Measurements from ENCODE around the gene EDN2.

Gene EDN2

DNA sequence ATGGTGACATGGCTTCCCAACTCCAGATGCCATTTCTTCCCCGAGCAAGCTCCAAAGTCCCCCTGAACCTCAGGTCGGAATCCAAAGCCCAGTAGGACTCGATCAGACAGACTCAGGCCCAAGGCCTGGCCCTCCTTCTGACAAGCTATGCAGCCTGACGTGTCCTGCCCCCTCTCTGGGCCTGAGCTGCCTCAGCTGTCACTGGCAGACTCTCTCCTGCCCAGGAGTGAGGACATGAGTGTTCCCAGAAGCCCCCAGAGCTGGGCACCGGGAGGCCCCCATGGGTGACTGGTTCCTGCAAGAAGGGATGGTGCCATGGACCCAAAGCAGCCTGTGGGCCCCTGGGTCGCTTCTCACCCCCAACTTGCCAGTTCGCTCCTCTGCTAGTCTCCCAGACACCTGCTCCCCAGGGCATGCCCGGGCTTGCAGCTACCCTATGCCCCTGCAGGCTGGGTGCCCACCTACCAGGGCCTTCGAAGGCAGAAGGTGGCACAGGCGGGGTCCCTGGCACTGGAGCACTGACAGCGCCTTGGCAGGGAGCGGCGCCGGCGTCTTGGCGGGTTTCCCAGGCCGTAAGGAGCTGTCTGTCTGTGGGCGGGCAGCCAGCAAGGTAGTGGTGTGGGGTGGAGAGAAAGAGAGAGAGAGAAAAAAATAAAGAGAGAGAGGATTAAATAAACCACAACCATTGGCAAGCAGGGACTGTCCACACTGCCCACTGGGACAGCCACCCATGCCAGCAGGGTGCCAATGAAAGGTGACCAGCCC lies 2.3 kb downstream of the EDN2 start:
- no peak for DNase-seq

DNA sequence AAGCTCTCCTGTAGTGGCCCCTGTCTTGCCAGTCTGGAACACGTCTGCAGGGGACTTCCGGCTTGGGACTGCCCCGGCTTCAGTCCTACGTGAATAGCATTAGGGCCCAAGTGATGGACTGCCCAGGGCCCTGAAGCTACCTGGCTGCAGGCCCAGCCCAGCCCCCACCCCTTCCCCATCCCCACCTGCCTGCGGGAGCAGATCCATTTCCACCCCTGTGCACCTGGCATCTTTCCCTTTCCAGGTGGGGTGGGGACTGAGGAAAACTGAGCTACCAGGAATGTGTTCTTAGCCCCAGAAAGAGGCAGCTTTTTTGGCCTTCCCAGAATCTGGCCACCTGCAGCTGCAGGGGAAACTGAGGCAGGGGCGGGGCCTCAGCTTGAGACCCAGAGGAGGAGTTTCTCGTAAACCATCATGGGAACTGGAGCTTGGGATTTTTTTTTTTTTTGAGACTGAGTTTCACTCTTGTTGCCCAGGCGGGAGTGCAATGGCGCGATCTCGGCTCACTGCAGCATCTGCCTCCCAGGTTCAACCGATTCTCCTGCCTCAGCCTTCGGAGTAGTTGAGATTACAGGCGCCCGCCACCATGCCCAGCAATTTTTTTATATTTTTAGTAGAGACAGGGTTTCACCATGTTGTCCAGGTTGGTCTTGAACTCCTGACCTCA lies 3.2 kb downstream of the EDN2 start:
- no peak for DNase-seq

DNA sequence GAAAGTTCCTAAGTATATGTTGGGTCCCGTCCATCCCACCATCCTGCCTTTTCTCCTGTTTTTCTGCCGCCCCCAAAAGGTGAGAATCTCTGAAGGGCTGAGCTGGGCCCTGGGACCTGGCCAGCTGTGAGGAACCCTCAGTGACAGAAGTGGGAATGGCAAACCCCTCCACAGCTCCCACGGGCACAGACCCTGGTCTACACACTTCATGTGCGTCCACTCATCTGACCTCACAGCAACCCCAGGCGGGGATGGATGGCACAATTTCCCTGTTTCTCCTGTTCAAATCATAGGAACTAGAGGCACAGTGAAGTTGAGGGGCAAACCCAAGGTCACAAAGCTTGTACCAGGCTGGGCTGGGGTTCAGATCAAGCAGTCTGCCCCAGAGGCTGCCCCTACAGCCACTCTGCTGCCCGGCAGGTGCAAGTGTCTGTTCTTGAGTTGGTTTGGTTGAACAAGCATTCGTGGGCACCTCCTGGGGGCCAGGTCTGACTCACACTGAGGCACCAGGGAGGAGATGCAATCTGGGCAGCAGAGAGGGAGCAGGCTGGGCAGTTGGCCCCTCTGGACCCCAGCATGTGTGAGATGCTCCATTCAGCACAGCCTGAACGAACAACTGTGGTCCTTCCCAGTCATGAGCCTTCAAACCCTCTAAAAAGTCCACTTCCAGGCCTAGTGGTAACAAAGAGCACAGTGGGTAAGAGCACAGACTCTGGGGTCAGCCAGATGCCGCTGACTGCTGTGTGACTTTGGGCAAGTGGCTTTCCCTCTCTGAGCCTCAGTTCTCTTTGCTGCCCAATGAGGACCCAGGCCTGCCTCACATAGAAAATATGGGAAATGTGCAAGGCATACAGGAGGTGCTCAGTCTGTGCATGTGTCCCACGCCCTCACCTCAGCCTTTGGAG lies 4.0 kb downstream of the EDN2 start:
- no peak for DNase-seq

- DNase-seq, result no peak
These were observed 4.7 kb downstream of the EDN2 start for GRCh38 chr1:41479808-41480160.

GRCh38 chr1:41479000-41479807 lies 5.3 kb downstream of the EDN2 start:
- no peak for DNase-seq

GRCh38 chr1:41478118-41478748 lies 6.2 kb downstream of the EDN2 start:
- no peak for DNase-seq

DNA sequence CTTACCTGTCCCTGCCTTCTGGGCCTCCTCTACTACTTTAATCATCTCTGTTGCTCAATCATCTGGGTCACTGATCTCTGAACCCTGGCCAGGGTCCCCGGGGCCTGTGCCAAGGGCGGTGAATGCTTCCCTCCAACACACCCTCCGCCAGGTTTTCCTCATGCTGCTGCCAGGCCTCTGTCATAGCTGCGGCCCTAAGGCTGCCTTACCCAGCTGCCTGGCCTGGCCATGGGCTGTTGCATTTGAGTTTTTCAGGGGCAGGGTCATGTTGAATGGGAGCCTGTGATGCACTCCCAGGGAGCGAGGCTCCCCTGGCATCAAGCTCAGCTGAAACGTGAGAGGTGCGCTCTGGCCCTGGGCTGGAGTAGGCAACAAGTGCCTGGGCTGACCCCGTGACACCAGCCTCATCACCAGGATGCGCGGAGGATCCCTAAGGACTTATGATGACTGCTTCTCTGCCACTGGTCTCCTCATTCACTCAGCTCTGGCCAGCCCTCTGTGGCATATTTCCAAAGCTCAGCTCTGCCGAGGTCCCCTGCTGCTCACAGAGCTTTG lies 7.6 kb downstream of the EDN2 start:
- DNase-seq, result no peak

- peak; percentile 50 for DNase-seq
These were observed 8.5 kb downstream of the EDN2 start for GRCh38 chr1:41475859-41476567.

- DNase-seq, result no peak
These were observed 9.1 kb downstream of the EDN2 start for GRCh38 chr1:41475346-41475745.

- DNase-seq, result no peak
These were observed 9.8 kb downstream of the EDN2 start for GRCh38 chr1:41474490-41475271.

GRCh38 chr1:41473738-41474362 lies 10.6 kb downstream of the EDN2 start:
- DNase-seq, result no peak

DNA sequence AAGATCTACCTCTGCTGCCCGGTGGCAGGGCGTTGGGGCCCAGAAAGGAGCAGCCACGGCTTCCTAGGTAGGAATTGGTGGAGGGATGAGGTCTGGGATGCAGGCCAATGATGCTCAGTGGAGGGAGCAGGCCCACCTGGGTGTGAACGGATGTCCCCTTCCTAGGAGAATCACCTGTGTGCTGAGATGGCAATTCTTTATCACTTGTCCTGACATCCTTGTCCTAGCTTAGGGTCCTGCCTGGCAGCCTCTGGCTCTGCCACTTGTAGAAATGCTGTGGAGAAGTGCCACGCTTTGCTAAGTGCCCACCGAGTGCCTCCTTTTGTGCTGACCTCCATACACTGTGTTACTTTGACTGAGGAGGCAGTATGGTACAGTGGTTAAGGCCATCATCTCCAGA lies 12.8 kb downstream of the EDN2 start:
- no peak for DNase-seq

GRCh38 chr1:41469706-41470105 lies 14.8 kb downstream of the EDN2 start:
- no peak for DNase-seq

- no peak for DNase-seq
These were observed 16.2 kb downstream of the EDN2 start for GRCh38 chr1:41468122-41468762.

DNA sequence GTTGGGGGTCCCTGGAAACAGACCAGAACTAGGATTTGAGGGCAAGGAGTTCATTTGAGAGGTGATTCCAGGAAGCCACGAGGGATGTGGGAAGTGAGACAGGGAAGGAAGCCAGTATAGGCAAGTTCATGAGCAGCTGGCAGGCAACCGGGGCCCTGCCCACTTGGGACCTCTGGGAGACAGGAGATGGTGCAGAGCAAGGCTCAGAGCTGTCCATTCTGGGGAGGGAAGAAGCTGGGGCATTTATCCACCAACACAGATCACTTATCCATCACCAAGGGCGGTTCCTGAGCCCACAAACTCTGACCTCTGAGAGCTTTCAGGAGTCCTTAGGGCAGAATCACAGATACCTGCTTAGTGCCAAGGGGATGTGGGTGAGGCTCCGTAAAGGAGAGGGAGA lies 16.8 kb downstream of the EDN2 start:
- no peak for DNase-seq

DNA sequence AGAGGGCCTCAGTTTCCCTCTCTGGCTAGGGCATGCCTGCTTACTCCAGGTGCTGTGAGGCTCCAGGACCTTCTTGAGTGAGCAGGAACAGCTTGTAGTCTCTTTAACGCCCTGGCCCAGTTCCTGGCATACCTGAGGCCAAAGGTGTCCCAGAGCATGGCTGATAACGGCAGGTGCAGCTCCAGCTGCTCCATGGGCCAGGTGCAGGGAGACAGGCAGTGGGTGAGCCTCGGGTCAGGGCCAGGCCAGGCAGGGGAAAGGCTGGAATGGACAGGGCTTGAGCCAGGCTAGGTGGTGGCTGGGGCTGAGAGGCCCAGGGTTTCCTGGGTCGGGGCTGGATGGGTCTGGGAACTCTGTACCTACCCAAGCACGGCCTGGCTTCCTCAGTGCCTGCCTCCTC lies 18.3 kb downstream of the EDN2 start:
- no peak for DNase-seq

GRCh38 chr1:41465741-41466140 lies 18.7 kb downstream of the EDN2 start:
- no peak for DNase-seq

GRCh38 chr1:41464885-41465284 lies 19.6 kb downstream of the EDN2 start:
- no peak for DNase-seq

DNA sequence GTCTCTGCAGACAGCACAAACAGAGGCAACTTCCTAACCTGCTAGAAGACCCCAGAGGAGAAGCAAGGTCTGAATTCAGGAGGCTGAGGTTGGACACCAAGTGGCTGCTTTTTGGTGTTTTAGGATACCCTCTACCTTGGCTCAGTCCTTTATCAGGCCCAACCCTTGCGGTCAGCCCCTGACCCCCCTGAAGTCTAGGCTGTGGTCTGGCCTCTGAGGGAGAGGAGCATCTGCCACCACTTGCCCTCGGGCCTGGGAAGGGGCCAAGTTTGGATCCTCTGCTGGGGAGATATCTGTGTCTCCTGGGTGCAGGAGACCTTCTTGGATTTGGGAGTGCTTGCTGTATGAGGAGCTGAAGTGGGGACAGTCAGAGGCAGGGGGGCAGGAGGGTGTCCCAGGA lies 21.0 kb downstream of the EDN2 start:
- DNase-seq, result no peak

DNA sequence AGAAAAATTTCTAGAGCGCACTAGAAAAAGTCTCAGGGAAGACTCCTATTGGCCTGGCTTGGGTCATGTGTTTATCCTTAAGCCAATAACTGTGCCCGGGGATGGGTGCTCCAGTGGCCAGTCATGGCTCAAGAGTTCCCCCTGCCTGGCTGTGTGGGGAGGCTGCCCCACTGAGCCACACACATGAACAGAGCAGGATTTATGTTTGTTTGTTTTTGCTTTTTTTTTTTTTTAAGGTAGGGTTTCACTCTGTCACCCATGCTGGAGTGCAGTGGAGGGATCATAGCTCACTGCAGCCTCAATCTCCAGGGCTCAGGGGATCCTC lies 21.8 kb downstream of the EDN2 start:
- DNase-seq, result no peak
